Liver (tissue), 3 donors: Measurements from ENCODE around the gene GNB1.

Experiments
- CTCF ChIP-seq: fragments of 150-350 bp; IDR thresholded peaks from 2 replicates; pipeline ENCODE4 v1.5.1; 2017; ENCODE audit warnings: improper control_type of control experiment, low read depth, low read length; ENCODE audit not compliant: missing input control
- GABPA ChIP-seq, 2 donors: IDR thresholded peaks in 1 of 2; conservative IDR thresholded peaks in 1 of 2; 2 replicates each; pipeline ENCODE4 v1.6.1; 2016; ENCODE audit warnings: antibody characterized with exemption in 2 of 2, mild to moderate bottlenecking in 1 of 2, moderate library complexity in 1 of 2
- JUND ChIP-seq, 2 donors: IDR thresholded peaks; 2 replicates each; pipeline ENCODE4 v1.6.1; 2016; ENCODE audit warnings: antibody characterized with exemption in 2 of 2
- NR2F2 ChIP-seq: IDR thresholded peaks from 2 replicates; pipeline ENCODE4 v1.6.1; 2016; ENCODE audit warnings: antibody characterized with exemption
- RAD21 ChIP-seq, 2 donors: IDR thresholded peaks; 2 replicates each; pipeline ENCODE4 v1.6.1; 2016; ENCODE audit warnings: antibody characterized with exemption in 2 of 2, mild to moderate bottlenecking in 2 of 2
- TAF1 ChIP-seq: conservative IDR thresholded peaks from 2 replicates; pipeline ENCODE4 v1.6.1; 2016; ENCODE audit warnings: antibody characterized with exemption, mild to moderate bottlenecking
- YY1 ChIP-seq: IDR thresholded peaks from 2 replicates; pipeline ENCODE4 v1.6.1; 2016; ENCODE audit warnings: antibody characterized with exemption, mild to moderate bottlenecking
- TF ChIP-seq, protein P1 (sequence below): IDR thresholded peaks from 2 replicates; pipeline ENCODE4 v1.6.1; 2016; ENCODE audit warnings: antibody characterized with exemption
- TF ChIP-seq, protein P2 (sequence below): IDR thresholded peaks from 2 replicates; pipeline ENCODE4 v1.6.1; 2016; ENCODE audit warnings: antibody characterized with exemption, mild to moderate bottlenecking
- TF ChIP-seq, protein P3 (sequence below): IDR thresholded peaks from 2 replicates; pipeline ENCODE4 v1.6.1; 2016; ENCODE audit warnings: antibody characterized with exemption
- donor health status: healthy.
- donor health status: healthy.

DNA sequence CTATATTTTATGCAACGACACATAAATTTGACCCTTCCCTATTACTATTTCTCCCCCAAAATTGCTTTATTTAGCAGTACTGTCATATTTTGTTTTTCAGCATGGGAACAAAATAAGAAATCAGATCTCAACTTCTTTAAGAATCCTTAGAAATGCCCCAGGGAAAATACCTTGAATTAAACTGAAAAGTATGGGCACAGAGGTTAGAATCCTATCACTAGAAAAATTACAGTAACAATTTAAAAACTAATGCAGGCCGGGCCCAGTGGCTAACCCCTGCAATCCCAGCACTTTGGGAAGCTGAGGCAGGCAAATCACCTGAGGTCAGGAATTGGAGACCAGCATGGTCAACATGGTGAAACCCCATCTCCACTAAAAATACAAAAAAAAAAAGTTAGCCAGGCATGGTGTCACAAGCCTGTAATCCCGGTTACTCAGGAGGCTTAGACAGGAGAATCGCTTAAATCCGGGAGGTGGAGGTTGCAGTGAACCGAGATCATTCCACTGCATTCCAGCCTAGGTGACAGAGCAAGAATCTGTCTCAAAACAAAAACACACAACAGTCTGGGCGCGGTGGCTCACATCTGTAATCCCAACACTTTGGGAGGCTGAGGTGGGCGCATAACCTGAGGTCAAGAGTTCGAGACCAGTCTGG is 51.4 kb downstream of the GNB1 start:
- TF ChIP-seq, protein P1, sequence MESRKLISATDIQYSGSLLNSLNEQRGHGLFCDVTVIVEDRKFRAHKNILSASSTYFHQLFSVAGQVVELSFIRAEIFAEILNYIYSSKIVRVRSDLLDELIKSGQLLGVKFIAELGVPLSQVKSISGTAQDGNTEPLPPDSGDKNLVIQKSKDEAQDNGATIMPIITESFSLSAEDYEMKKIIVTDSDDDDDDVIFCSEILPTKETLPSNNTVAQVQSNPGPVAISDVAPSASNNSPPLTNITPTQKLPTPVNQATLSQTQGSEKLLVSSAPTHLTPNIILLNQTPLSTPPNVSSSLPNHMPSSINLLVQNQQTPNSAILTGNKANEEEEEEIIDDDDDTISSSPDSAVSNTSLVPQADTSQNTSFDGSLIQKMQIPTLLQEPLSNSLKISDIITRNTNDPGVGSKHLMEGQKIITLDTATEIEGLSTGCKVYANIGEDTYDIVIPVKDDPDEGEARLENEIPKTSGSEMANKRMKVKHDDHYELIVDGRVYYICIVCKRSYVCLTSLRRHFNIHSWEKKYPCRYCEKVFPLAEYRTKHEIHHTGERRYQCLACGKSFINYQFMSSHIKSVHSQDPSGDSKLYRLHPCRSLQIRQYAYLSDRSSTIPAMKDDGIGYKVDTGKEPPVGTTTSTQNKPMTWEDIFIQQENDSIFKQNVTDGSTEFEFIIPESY = no peak
- TF ChIP-seq RAD21 (IDR thresholded peaks at IDR 0.05) = no peak
- TF ChIP-seq, protein P2, sequence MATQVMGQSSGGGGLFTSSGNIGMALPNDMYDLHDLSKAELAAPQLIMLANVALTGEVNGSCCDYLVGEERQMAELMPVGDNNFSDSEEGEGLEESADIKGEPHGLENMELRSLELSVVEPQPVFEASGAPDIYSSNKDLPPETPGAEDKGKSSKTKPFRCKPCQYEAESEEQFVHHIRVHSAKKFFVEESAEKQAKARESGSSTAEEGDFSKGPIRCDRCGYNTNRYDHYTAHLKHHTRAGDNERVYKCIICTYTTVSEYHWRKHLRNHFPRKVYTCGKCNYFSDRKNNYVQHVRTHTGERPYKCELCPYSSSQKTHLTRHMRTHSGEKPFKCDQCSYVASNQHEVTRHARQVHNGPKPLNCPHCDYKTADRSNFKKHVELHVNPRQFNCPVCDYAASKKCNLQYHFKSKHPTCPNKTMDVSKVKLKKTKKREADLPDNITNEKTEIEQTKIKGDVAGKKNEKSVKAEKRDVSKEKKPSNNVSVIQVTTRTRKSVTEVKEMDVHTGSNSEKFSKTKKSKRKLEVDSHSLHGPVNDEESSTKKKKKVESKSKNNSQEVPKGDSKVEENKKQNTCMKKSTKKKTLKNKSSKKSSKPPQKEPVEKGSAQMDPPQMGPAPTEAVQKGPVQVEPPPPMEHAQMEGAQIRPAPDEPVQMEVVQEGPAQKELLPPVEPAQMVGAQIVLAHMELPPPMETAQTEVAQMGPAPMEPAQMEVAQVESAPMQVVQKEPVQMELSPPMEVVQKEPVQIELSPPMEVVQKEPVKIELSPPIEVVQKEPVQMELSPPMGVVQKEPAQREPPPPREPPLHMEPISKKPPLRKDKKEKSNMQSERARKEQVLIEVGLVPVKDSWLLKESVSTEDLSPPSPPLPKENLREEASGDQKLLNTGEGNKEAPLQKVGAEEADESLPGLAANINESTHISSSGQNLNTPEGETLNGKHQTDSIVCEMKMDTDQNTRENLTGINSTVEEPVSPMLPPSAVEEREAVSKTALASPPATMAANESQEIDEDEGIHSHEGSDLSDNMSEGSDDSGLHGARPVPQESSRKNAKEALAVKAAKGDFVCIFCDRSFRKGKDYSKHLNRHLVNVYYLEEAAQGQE = no peak
- TF ChIP-seq CTCF = no peak
- TF ChIP-seq, protein P3, sequence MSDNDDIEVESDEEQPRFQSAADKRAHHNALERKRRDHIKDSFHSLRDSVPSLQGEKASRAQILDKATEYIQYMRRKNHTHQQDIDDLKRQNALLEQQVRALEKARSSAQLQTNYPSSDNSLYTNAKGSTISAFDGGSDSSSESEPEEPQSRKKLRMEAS = no peak
- no peak for TF ChIP-seq JUND (IDR thresholded peaks at IDR 0.05)
- no peak for TF ChIP-seq GABPA (IDR thresholded peaks at IDR 0.05 in 1 of 2, conservative IDR thresholded peaks at IDR 0.05 in 1 of 2)
- TF ChIP-seq YY1 = no peak
- no peak for TF ChIP-seq NR2F2
- TF ChIP-seq TAF1 = no peak
